Measurements from ENCODE around the gene INPP1.

DNA sequence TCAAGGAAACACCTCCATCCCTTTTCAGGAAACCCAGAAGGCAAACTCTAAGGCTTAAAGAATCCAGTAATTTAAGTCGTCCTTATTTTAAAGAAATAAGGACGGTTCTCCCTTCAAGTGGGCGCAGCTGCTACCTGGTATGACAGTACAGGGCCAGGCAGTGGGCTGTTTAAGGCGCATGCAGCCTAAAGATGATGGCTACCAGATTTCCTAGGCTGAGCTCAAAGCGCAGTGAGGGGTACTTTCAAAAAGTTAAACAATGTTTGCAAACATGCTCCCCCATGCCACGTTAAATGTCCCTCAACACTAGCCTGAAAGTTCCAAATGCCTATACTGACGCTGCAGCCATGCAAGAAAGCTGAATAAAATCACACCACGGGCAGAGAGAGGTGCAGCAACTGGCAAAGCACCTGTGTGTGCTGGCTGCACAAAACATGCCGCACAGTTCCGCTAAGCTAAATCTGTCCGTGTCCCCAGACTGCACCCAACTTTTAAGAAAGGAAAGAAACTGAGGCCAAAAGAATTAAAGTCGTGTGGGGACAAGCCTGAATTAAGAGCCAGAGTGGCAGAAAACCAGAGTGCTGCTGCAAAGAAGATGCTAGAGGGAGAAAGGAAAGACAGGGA, 24.3 kb upstream of the INPP1 start:
- TF ChIP-seq POLR2AphosphoS5 (IDR thresholded peaks at IDR 0.05) = no peak
- no peak for TF ChIP-seq POLR2A (IDR thresholded peaks at IDR 0.05)
- TF ChIP-seq CTCF (IDR thresholded peaks at IDR 0.05) = no peak
